ENCODE data around the gene KCNJ3.

GRCh38 chr2:154724194-154724797 lies 25.8 kb downstream of the KCNJ3 start:
- TF ChIP-seq CTCF (IDR thresholded peaks at IDR 0.05) (no peak), EP300 (IDR thresholded peaks at IDR 0.05) (no peak)
